ENCODE results near the gene LRRC74B.
A peak's percentile ranks its signal among the peaks of the same experiment; 100 is the strongest.
"Not testable (repeated sequence)": the region's sequence is repeated elsewhere in the genome, so short reads cannot be mapped to it uniquely, and the experiment has no call there.

LRRC74B gene

GRCh38 chr22:21045585-21046294, at the start of gene LRRC74B:
TSS of gene LRRC74B (plus strand) at chr22:21045946. CDS start at chr22:21045987, 41 bp downstream.
- DNase-seq = peak; percentile 67

GRCh38 chr22:20996031-20996410, 49.7 kb upstream of the LRRC74B start:
- no peak for DNase-seq

DNA sequence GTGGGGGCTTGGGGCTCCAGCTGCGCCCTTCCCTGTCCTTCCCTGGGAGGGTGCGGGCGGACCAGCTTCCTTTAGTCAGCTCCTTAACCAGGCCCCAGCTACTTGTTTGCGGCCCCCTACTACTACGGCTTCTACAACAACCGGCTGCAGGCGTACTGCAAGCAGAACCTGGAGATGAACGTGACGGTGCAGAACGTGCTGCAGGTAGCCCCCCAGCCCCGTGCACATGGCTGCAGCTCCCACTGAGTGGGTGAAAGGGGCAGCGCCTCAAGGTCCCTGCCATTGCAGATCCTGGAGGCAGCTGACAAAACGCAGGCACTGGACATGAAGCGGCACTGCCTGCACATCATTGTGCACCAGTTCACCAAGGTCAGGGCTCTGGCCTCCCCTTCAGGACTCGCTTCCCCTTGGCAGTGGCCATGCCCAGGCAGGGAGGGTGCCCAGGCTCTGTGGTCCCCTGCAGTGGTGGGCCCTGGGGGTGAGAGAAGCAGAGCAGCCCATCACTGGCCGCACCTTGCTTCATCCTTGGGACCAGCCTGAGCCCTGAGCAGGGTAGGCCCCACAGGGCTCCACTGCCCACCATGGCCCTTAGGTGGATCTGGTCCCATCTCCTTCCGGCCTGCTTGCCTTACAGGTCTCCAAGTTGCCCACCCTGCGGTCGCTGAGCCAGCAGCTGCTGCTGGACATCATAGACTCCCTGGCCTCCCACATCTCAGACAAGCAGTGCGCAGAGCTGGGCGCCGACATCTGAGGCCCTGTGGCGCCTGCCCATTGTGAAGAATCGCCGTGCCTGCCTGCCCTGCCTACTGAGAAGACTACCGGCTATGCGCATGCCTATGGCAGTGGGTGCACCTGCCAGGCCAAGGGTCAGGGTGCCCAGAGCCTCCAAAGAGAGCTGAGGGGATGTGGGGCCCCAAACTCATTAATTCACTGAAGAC, 48.9 kb upstream of the LRRC74B start:
- no peak for DNase-seq

DNA sequence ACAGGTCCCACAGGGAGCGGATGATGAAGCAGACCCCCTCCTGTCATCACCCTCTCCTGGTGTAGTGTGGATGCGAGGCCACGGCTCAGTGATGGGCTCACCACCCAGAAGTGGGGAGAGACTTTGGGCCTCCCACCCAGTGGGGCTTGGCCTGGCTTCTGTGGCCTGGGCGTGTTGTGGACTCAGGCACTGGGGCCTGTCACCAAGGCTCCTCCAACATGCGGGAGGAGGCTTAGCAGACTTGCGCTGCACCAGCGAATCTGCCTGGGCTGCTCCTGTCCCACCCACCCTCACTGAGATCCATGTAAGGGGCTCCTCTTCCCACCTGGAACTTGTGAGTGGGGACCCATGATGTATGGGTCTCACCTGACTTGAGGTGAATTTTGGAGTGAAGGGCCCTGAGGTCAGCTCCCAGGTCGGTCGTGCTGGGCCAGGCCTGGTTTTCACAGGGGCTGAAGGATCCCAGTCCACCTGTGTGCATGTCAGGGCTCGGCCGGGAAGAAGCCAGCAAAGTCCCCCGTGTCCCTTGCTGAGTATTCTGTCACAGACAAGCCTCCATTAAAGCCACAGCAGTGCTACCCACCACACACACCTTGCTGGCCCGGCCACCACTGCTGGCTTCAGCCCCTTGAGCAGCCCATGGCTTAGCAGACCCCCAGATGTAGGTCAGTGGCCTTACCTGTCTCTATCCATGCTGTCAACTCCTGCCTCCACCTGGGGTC, 48.0 kb upstream of the LRRC74B start:
- DNase-seq = no peak

- DNase-seq = no peak
Observed at GRCh38 chr22:20998411-20999336, 47.1 kb upstream of the LRRC74B start.

DNA sequence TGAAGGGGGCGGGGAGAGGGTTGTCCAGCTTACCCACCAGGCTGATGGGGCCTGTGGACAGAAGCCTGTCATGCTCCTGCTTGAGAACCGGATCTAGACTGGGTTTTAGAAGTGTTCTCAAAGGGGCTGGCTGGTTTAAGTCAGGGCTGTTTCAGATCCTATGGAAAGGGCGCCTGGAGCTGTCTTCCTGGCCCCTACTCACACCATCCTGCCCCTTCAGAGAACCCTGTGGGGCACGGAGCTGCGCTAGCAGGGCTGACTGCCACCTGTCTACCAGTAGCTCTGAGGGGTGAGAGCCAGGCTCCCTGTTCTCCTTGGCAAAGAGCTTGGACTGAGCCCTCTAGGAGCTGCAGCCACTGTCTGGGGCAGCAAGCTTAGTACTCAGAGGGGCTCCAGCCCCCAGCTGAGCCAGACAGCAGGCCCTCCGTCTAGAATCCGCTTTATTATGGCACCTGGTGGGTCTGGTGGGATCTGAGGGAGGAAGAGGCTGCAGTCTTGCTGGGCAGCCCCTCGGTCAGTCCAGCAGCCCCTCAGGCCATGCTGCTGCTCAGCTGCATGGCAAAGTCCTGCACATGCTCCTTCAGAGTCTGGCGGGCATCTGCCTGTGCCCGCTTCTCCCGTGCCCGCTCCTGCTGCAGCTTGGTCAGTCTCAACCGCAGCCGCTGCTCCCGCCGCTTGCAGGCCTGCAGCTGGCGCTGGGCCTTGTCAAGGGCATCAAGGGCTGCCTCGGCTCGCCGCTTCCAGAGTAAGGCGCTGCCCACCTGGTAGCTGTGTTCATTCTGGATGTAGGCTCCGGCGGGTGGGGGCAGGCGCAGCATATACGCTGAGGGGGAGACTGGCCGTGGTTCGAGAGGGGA, 46.2 kb upstream of the LRRC74B start:
- DNase-seq = no peak

DNA sequence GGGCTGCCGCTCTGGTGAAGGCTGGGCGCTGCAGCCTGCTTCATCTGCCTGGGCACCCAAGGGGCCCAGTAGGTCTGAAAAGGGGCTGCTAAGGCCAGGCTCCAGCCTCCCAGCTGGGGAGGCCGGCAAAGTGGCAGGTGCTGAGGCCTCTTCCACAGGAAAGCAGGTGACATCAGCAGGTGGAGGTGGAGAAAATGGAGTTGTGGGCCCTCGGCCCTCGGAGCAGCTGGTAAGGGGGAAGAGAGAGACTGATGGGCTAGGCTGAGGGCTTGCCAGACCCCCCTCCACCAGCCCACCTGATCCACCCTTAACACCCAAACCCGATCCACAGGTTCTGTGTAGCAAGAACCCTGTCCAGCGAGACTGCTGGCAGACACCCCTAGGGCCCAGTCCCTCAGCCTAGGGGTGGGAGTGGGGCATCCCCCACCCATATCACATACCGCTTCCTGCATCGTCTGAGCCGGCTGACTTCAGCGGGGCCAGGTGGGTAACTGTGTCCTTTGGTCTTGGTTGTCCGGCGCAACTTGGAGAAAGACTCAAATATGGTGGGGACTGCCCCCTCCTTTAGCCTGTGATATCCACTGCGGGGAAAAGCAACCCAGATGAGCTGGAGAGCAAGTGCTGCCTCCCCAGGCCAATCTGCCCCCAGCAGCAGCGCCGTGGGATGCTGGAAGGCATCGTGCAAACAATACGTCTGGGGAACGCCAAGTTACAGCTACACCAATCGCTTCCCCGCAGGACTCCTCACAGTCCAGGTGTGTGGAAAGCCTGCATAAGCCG, 45.3 kb upstream of the LRRC74B start:
- no peak for DNase-seq

DNA sequence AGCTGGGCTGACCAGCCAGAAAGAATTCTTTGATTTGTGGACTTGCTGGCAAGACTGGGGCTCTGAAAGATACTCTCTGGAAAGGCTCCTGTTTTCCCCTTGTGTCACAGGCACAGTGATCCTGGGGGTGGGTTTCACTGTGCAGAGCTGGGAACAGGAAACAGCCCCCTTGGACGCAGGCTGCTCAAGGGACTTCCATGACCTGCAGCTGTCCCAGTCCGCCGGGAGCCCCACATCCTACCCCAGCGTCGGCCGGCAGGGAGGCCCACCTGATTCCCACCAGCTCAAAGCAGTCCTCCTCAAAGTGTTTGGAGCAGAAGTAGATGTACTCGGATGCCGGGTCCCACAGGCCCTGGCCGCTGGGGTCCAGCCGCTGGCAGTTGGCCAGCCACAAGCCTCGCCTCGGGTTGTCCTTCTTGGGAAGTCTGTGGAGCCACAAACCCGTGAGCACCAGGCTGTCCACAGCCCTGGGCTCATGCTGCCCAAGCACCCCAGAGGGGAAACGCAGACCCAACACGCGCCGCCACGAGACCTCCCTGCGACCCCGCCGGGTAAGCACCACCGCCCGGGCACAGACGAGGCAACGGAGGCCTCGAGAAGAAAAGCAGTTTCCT, 44.7 kb upstream of the LRRC74B start:
- no peak for DNase-seq

DNA sequence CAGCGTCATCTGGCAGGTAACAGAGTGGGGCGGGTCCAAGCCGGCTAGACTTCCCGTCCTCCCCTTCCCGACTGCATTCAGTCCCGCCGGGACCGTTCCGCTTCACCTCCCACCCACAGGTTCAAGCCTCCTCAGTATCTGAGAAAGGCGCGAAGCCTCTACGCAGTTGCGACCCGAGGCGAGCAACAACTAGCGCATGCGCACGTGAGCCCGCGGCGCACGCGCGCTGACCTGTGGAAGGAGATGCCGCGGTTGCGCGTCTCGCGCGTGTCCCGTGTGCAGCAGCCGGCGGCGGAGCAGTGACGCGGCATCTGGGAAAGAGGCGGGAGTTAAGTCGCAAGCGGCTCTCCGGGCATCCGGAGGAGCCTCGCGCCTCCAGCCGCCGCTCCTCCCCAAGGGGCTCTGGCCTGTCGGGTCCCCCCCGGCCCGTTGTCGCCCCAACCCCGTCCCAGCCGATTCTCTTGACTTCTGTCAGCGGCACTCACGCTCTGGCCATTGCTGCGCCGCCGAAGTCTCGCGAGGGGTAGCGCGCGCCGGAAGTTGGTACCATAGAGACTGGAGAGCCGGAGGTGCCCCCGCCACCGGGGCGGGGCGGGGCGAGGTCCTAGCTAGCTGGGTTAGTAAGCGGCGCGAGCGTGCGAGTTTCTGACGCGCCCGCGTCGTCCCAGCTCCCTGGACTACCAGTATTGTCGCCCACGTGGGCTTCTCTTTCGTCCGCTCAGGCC, 44.0 kb upstream of the LRRC74B start, which contains the start of gene THAP7:
THAP7 (minus strand) TSS at position 518 of the 725 bp plus-strand sequence; CDS start at position 311, 207 bp downstream.
- DNase-seq = peak; percentile 89

DNA sequence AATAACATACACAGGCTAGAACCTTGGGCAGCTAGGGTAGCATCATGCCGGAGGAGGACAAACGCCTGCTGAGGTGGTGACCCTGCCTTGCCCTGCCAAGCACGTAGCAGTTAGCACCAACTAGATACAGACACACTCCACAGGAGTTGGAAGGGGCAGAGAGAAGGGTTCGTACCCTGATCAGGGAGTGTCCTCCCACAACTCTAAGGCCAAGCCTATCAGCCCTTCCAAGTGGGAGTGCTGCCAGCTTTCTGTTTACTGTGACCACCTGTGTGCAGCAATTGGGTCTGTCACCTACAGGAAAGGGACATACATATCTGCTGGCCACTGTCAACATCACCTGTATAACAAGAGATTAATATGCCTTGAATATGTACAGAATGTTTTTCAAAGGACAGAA, 42.0 kb upstream of the LRRC74B start:
- no peak for DNase-seq

DNA sequence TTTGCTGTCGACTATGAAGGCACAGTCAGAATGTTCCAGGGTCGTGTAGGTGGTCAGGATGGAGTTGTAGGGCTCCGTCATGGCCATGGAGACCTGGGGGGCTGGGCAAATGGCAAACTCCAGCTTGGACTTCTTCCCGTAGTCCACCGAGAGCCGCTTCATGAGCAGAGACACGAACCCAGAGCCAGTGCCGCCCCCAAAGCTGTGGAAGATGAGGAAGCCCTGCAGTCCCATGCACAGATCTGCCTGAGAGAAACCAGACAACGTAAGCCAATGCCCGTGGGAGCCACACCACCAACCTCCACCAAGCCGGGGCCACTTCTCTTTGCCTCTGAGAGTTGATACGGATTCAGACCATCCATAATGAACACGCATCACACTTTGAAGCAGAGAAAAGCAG, 36.5 kb upstream of the LRRC74B start:
- not testable (repeated sequence) for DNase-seq

GRCh38 chr22:21009638-21010425, 35.9 kb upstream of the LRRC74B start:
- no peak for DNase-seq

DNA sequence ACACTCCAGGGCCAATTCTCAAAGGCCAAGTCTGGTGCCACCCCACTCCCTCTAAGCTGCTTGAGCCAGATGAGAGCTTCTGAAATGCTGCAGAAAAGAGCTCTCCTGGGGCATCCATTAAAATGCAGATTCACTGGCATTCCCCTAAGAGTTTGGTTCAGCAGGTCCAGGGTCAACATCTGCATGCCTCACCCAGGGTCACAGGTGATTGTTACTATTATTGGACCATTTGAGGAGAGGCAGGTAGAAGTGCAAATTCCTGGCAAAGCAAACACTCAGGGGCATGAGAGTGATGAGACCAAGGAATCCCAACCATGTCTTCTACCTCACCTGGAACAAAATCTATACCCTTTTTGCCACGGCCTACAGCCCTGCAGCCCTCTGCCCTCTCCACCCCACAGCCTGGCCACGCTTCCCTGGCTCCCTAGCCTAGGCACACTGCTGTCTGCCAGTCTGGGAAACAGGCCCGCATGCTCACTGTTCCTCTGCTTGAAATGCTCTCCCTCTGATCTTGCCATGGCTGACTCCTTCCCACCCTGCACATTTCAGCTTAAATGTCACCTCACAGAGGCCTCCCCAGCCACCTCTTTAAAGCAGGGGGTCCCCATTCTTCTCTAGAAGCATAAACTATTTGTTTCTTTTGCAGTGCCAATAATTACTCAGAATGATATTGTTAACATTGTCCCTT, 35.2 kb upstream of the LRRC74B start:
- DNase-seq = no peak

DNA sequence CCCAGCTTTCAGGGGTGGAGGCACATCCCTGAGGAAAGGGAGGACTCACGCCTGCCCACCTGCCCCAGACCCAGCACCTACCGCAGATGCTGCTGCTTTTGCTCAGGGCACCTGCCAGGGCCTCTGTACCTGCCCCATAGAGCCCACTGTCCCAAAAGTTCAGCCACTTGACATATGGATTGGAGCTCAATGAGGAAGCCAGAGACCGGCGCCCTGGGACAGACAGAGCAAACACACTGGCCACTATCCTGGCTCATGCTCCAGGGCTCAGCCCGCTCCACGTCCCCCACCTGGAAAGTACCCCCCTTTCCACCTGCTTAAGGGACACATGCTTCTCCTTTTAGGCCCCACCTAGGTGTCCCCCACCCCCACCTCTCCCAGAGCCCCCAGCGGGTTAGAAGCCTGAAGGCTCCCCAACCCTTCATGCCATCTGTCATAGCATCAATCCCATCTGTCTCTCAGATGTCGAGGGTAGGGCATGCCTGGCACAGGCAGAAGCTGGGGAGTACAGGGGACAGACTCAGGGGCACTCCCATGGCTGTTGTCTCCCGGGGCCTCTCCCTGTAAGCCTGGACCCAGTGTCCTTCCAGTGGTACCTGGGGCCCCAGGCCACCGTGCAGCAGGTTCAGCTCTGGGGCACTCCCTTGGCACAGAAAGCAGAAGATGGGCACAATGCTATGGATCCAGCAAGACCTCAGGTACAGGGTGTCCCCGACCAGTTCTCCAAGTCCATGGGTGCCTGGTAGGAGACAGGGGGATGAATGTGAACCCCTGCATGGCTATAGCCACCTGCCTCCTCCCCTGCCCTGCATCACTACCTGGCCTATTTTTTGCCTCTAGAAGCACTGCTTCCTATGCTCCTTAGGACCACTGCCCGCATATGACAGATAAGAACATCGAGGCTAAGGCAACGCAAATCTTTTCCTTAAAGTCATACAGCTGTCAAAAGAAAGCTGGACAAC, 33.0 kb upstream of the LRRC74B start:
- DNase-seq = peak; percentile 63

GRCh38 chr22:21013657-21014201, 32.0 kb upstream of the LRRC74B start:
- no peak for DNase-seq

- DNase-seq = peak; percentile 84
Observed at GRCh38 chr22:21014202-21014725, 31.5 kb upstream of the LRRC74B start.

Data from NCI-H1694 treated with DMSO at 0.1 percent for 48 hours (cell line).